Stimulated activated CD4-positive, alpha-beta T cell treated with anti-CD3 and anti-CD28 coated beads, Interleukin-12 subunit alpha, Interleukin-12 subunit beta, amount 100 ng/mL, for 24 hours (primary cell): ENCODE measurements around the gene PCMT1.

Source experiments
- DNase-seq, 2 experiments: peaks; one replicate each; pipeline ENCODE4 v3.0.0-alpha.2; 2020; ENCODE audit warnings: low read depth in 2 of 2

PCMT1 gene

GRCh38 chr6:149855040-149855654, 105.6 kb downstream of the PCMT1 start:
- no peak for DNase-seq

- no peak for DNase-seq
Measured at GRCh38 chr6:149855741-149856140, 106.2 kb downstream of the PCMT1 start.

GRCh38 chr6:149856256-149856994, 106.9 kb downstream of the PCMT1 start:
- no peak for DNase-seq

GRCh38 chr6:149857541-149857940, 108.0 kb downstream of the PCMT1 start:
- DNase-seq, result no peak

GRCh38 chr6:149859368-149859767, 109.8 kb downstream of the PCMT1 start:
- no peak for DNase-seq

- DNase-seq, result no peak
Measured at GRCh38 chr6:149859938-149860337, 110.4 kb downstream of the PCMT1 start.

- no peak for DNase-seq
Measured at GRCh38 chr6:149860513-149860833, 110.9 kb downstream of the PCMT1 start.
